ENCODE measurements around the gene KLHL6. TPM values are rescaled to one million over a fixed set of nuclear protein-coding genes. Genes with fewer than 3 reads are reported as not detected.
"Not testable (repeated sequence)": the region's sequence is repeated elsewhere in the genome, so short reads cannot be mapped to it uniquely, and the experiment has no call there.

Gene KLHL6
- polyA plus RNA-seq, 3 donors: 1.0 to 1.7 (median 1.4) TPM

GRCh38 chr3:183532620-183533411 is 22.7 kb downstream of the KLHL6 start:
- DNase-seq: no peak

- no peak for DNase-seq
These were observed 25.8 kb downstream of the KLHL6 start for GRCh38 chr3:183529717-183530116.

GRCh38 chr3:183529185-183529584 is 26.3 kb downstream of the KLHL6 start:
- DNase-seq: no peak

GRCh38 chr3:183528758-183529157 is 26.7 kb downstream of the KLHL6 start:
- DNase-seq: not testable (repeated sequence)

GRCh38 chr3:183527428-183528379 is 27.8 kb downstream of the KLHL6 start:
- no peak for DNase-seq

GRCh38 chr3:183526838-183527427 is 28.6 kb downstream of the KLHL6 start:
- no peak for DNase-seq

- DNase-seq: no peak
These were observed 31.0 kb downstream of the KLHL6 start for GRCh38 chr3:183524476-183524875.

- DNase-seq: not testable (repeated sequence)
These were observed 34.6 kb downstream of the KLHL6 start for GRCh38 chr3:183520741-183521556.

GRCh38 chr3:183520295-183520694 is 35.2 kb downstream of the KLHL6 start:
- DNase-seq: not testable (repeated sequence)

GRCh38 chr3:183519891-183520290 is 35.6 kb downstream of the KLHL6 start:
- DNase-seq: no peak

GRCh38 chr3:183518491-183519251 is 36.8 kb downstream of the KLHL6 start:
- DNase-seq: no peak

GRCh38 chr3:183517607-183518006 is 37.9 kb downstream of the KLHL6 start:
- DNase-seq: no peak

GRCh38 chr3:183515968-183516851 is 39.3 kb downstream of the KLHL6 start:
- no peak for DNase-seq

- DNase-seq: no peak
These were observed 41.5 kb downstream of the KLHL6 start for GRCh38 chr3:183514021-183514420.

- DNase-seq: no peak
These were observed 42.3 kb downstream of the KLHL6 start for GRCh38 chr3:183513046-183513706.

GRCh38 chr3:183511286-183512131 is 44.0 kb downstream of the KLHL6 start:
- DNase-seq: not testable (repeated sequence)

- DNase-seq: no peak
These were observed 46.7 kb downstream of the KLHL6 start for GRCh38 chr3:183508821-183509220.

GRCh38 chr3:183507551-183507950 is 48.0 kb downstream of the KLHL6 start:
- DNase-seq: no peak
